IMR-90 (cell line): Measurements from ENCODE around the gene DERL3. TPM values are rescaled to one million over a fixed set of nuclear protein-coding genes. Genes with fewer than 3 reads are reported as not detected.

ENCODE experiments used
- ATAC-seq: fragments of 200-7000 bp; cut with Tn5 transposase; 2 replicates; pipeline ENCODE4 v1.9.1; 2020; ENCODE audit warnings: low read depth, mild to moderate bottlenecking, moderate library complexity
- BruUV-seq: library from RNA; stranded (reverse); fragments of 400-500 nt; replicated peaks from 2 replicates; lab custom pipeline; 2021; lab: Mats Ljungman, UMichigan
- CTCF ChIA-PET: fragments of 300-600 bp; formaldehyde crosslinking; extraction: SDS; loops from one replicate; lab custom pipeline; 2021; ENCODE audit warnings: antibody characterized with exemption; lab: Yijun Ruan, JAX
- POLR2A ChIA-PET: fragments of 300-600 bp; sonication (Branson Sonifier 250); formaldehyde crosslinking; loops from one replicate; lab custom pipeline; 2022; ENCODE audit warnings: antibody characterized with exemption; ENCODE audit not compliant: unreplicated experiment; lab: Charles Lee
- DNase-seq: peaks from one replicate; pipeline ENCODE4 v3.0.0; 2013
- H2AFZ ChIP-seq: replicated peaks from 2 replicates; pipeline ENCODE3; 2013; ENCODE audit warnings: low read length, mild to moderate bottlenecking; ENCODE audit not compliant: poor library complexity
- H2AK5ac ChIP-seq: 2 replicates; pipeline ENCODE4 v1.6.1; 2013; ENCODE audit warnings: low read depth, low read length, inconsistent platforms
- H2AK9ac ChIP-seq: replicated peaks from 2 replicates; pipeline ENCODE3; 2013; ENCODE audit warnings: mild to moderate bottlenecking, low read depth, low read length, moderate library complexity; ENCODE audit not compliant: poor library complexity
- H2BK120ac ChIP-seq: 2 replicates; pipeline ENCODE4 v1.6.1; 2013; ENCODE audit warnings: low read depth, low read length, inconsistent platforms
- H2BK15ac ChIP-seq: 3 replicates; pipeline ENCODE4 v1.6.1; 2013; ENCODE audit warnings: low read depth, low read length, inconsistent platforms
- H2BK20ac ChIP-seq: 2 replicates; pipeline ENCODE4 v1.6.1; 2013; ENCODE audit warnings: low read depth, mild to moderate bottlenecking, inconsistent platforms, low read length, moderate library complexity
- H2BK5ac ChIP-seq: 2 replicates; pipeline ENCODE4 v1.6.1; 2013; ENCODE audit warnings: mild to moderate bottlenecking, low read depth, low read length, inconsistent platforms; ENCODE audit not compliant: poor library complexity, severe bottlenecking
- H3K14ac ChIP-seq: replicated peaks from 2 replicates; pipeline ENCODE4 v1.6.1; 2013; ENCODE audit warnings: low read depth, low read length, inconsistent platforms
- H3K18ac ChIP-seq: 2 replicates; pipeline ENCODE4 v1.6.1; 2013; ENCODE audit warnings: low read depth, low read length, control low read depth
- H3K23ac ChIP-seq: 2 replicates; pipeline ENCODE4 v1.6.1; 2013; ENCODE audit warnings: low read depth, low read length, inconsistent platforms
- H3K27ac ChIP-seq: 2 replicates; pipeline ENCODE4 v1.5.1; 2013; ENCODE audit warnings: mild to moderate bottlenecking, control low read depth, low read length; ENCODE audit not compliant: insufficient read depth
- H3K27me3 ChIP-seq: 2 replicates; pipeline ENCODE4 v1.6.1; 2013; ENCODE audit warnings: low read length; ENCODE audit not compliant: control insufficient read depth, insufficient read depth
- H3K36me3 ChIP-seq: 2 replicates; pipeline ENCODE4 v1.6.1; 2013; ENCODE audit warnings: low read length, mixed read lengths; ENCODE audit not compliant: control insufficient read depth, insufficient read depth
- H3K4ac ChIP-seq: 2 replicates; pipeline ENCODE4 v1.6.1; 2013; ENCODE audit warnings: low read depth, low read length, inconsistent platforms
- H3K4me1 ChIP-seq: 2 replicates; pipeline ENCODE4 v1.6.1; 2013; ENCODE audit warnings: low read length, mixed read lengths; ENCODE audit not compliant: control insufficient read depth, insufficient read depth
- H3K4me2 ChIP-seq: 2 replicates; pipeline ENCODE4 v1.6.1; 2013; ENCODE audit warnings: low read depth, mild to moderate bottlenecking, control low read depth, low read length, moderate library complexity
- H3K4me3 ChIP-seq: 2 replicates; pipeline ENCODE4 v1.5.1; 2013; ENCODE audit warnings: low read depth, mild to moderate bottlenecking, control low read depth, low read length, moderate library complexity; ENCODE audit not compliant: insufficient read depth
- H3K56ac ChIP-seq: 2 replicates; pipeline ENCODE4 v1.6.1; 2013; ENCODE audit warnings: low read length, inconsistent platforms; ENCODE audit not compliant: insufficient read depth; ENCODE audit errors: extremely low read depth
- H3K79me1 ChIP-seq, 2 experiments: 2 replicates each; pipeline ENCODE4 v1.6.1; 2013; ENCODE audit warnings: low read length in 2 of 2, inconsistent platforms in 1 of 2, low read depth in 1 of 2
- H3K9ac ChIP-seq: 2 replicates; pipeline ENCODE4 v1.6.1; 2013; ENCODE audit warnings: low read depth, low read length, control low read depth
- H3K9me1 ChIP-seq: 2 replicates; pipeline ENCODE4 v1.6.1; 2013; ENCODE audit warnings: low read length, inconsistent platforms; ENCODE audit not compliant: insufficient read depth
- H3K9me3 ChIP-seq: 2 replicates; pipeline ENCODE4 v1.6.1; 2013; ENCODE audit warnings: low read length; ENCODE audit not compliant: control insufficient read depth, insufficient read depth
- H4K20me1 ChIP-seq: 2 replicates; pipeline ENCODE4 v1.6.1; 2013; ENCODE audit warnings: low read length, inconsistent platforms; ENCODE audit not compliant: insufficient read depth
- H4K5ac ChIP-seq: 2 replicates; pipeline ENCODE4 v1.6.1; 2013; ENCODE audit warnings: mild to moderate bottlenecking, low read depth, low read length, control low read depth
- H4K8ac ChIP-seq, 2 experiments: 2 replicates each; pipeline ENCODE4 v1.6.1; 2013; ENCODE audit warnings: low read depth in 2 of 2, low read length in 2 of 2, control low read depth in 1 of 2, inconsistent platforms in 1 of 2
- H4K91ac ChIP-seq: 2 replicates; pipeline ENCODE4 v1.6.1; 2013; ENCODE audit warnings: low read depth, low read length, inconsistent platforms; ENCODE audit not compliant: insufficient read depth
- ELK1 ChIP-seq: fragments of 150-350 bp; IDR thresholded peaks from 2 replicates; pipeline ENCODE4 v1.6.1; 2016; ENCODE audit warnings: low read depth, mild to moderate bottlenecking, low read length, moderate library complexity, borderline replicate concordance
- NFE2L2 ChIP-seq: fragments of 150-350 bp; IDR thresholded peaks from 2 replicates; pipeline ENCODE4 v1.6.1; 2016; ENCODE audit warnings: low read depth, mild to moderate bottlenecking, low read length
- RFX5 ChIP-seq: IDR thresholded peaks from 2 replicates; pipeline ENCODE4 v1.8.0; 2012; ENCODE audit warnings: low read depth, mild to moderate bottlenecking, low read length, moderate library complexity
- WGBS, 2 experiments: methylation state at CpG; one replicate each; pipeline versions ENCODE4 v1.1.5 to v1.1.7; 2013; ENCODE audit warnings: missing lambda C conversion rate in 2 of 2; ENCODE audit not compliant: insufficient read length in 1 of 2; ENCODE audit errors: extremely low coverage in 2 of 2; 5-methylcytosine and 5-hydroxymethylcytosine counted together
- dilution Hi-C: fragments of 300-500 bp; cut with HindIII; formaldehyde crosslinking; loops from one replicate; pipeline ENCODE4 v1.14.3; 2018; ENCODE audit warnings: low sequenced_read_pairs; ENCODE audit not compliant: unreplicated experiment
- in situ Hi-C: fragments of 300-500 bp; cut with MboI; formaldehyde crosslinking; loops from 3 replicates; pipeline ENCODE4 v1.14.3; 2019; ENCODE audit warnings: low sequenced_read_pairs, inconsistent platforms, mixed read lengths
- intact Hi-C: fragments of 100-400 bp; cut with micrococcal nuclease; formaldehyde crosslinking; loops from 2 replicates; pipeline ENCODE4 v1.10.0; 2022
- polyA plus RNA-seq, 3 experiments: library from polyadenylated mRNA; depleted of rRNA; stranded (reverse); fragments of >200 nt; gene quantifications; 2 replicates each; pipeline ENCODE4 v1.2.3, GENCODE V29; 2012; ENCODE audit warnings: low replicate concordance in 1 of 3
- total RNA-seq: library from RNA; depleted of rRNA; stranded (reverse); fragments of >200 nt; gene quantifications from 2 replicates; pipeline ENCODE4 v1.2.3, GENCODE V29; 2012

The DERL3 gene
- total and polyA plus RNA-seq, 2 of the 4 experiments (the other 2 are of a cell fraction) = 0.18 to 0.62 TPM

DNA sequence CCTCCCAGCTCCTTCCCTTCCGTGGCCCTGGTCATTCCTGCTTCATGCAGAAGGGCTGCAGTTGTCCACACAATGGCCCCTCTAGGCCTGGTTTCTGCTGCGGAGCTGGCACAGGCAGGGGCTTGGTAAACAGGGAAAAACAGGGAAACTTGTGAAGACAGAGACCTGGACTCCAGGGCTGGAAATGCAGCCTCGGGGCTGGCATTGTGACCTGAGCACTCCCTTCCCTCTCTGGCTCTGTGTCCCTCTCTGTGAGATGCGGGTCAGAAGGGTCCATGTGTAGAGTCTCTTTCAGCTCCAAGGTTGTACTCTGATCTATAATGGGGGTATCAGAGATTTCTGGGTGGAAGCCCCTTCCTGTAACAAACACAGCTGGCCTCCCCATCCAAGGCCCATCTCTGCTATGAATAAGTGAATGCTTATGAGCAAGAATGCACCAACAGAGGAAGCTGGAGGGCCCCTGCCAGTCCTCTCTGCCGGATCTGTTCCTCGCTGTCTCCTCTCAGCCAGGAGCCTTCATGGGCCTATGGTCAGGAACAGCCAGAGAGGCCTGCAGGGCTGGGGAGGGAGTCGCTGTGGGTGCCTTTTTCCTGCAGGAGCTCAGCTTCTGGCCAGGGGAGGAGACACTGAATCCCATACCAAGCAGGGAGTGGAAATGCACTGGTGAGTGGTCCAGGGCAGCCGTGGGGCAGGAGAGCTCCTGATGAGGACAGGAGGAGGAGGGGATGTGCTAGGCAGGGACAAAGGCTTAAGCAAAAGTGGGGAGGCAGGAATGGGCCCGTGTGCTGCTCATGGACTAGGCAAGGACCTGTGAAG lies 6.7 kb upstream of the DERL3 start (continued):
- no peak for TF ChIP-seq ELK1

GRCh38 chr22:23844739-23845202 lies 6.0 kb upstream of the DERL3 start:
- H2BK15ac ChIP-seq = no peak overlapping the region; the same call in 2 of the 3 replicates
- no peak overlapping the region for H3K4me3 ChIP-seq
- H3K14ac ChIP-seq = peak overlapping the region; percentile 40; the same call in 1 of the 2 replicates
- H2AFZ ChIP-seq = peak overlapping the region; percentile 72
- peak overlapping the region; percentile 60; the same call in 1 of the 2 replicates for H2AK5ac ChIP-seq
- no peak overlapping the region for H4K91ac ChIP-seq
- DNase-seq = no peak
- H3K27ac ChIP-seq = no peak overlapping the region
- POLR2A ChIA-PET = interaction anchor here (0.6 kb wide), 1 partner anchor 13 kb away, joined by 3 read pairs; the partner anchor contains the start of gene SLC2A11
- no peaks in the 10 kb centered on the region; the same call in 1 of the 2 replicates for H3K27me3 ChIP-seq
- intact Hi-C loops = loop anchor here (5.0 kb wide), 3 partner anchors 72 to 302 kb away; partner anchors contain the start of gene MMP11
- H3K9ac ChIP-seq = no peak overlapping the region
- 0 out of 2 replicates have a peak overlapping the region, but pooled peaks have one; percentile 28 for H3K23ac ChIP-seq
- peak overlapping the region; percentile 80 for H2AK9ac ChIP-seq
- ATAC-seq = no peak
- no peak overlapping the region for H3K56ac ChIP-seq
- H3K4ac ChIP-seq = peak overlapping the region; percentile 35; the same call in 1 of the 2 replicates
- H4K8ac ChIP-seq = peak overlapping the region in 1 of 2 experiments; percentile 39; a peak in 1 of 4 replicates
- H3K36me3 ChIP-seq = no peaks in the 10 kb centered on the region
- no peaks in the 10 kb centered on the region for H3K9me3 ChIP-seq
- no peak overlapping the region for H3K4me2 ChIP-seq
- dilution Hi-C loops = no loop called here
- WGBS, 2 experiments = 50% methylated on average over 2 of the region's 8 CpGs; no CpG with 5 or more reads in 1 of the 2 experiments
- TF ChIP-seq NFE2L2 (no peak), RFX5 (no peak)
- no peak overlapping the region for H4K5ac ChIP-seq
- H4K20me1 ChIP-seq = no peaks in the 10 kb centered on the region
- H2BK5ac ChIP-seq = no peak overlapping the region
- CTCF ChIA-PET = interaction anchor here (0.8 kb wide), 1 partner anchor 254 kb away, joined by 3 read pairs; no protein-coding TSS in a partner anchor
- H3K9me1 ChIP-seq = no peaks in the 10 kb centered on the region
- H3K18ac ChIP-seq = no peak overlapping the region
- in situ Hi-C loops = loop anchor here (10.0 kb wide), 1 partner anchor 320 kb away; no protein-coding TSS in a partner anchor
- peak overlapping the region; percentile 47 for H2BK120ac ChIP-seq
- H3K79me1 ChIP-seq = no peaks in the 10 kb centered on the region
- no TSS peak for BruUV-seq
- peak overlapping the region; percentile 44 for H2BK20ac ChIP-seq
- peaks cover 19% of the 10 kb centered on the region for H3K4me1 ChIP-seq
